Trophoblast cell (in vitro differentiated cells and primary cell): Measurements from ENCODE around the gene SUMO3.

Source experiments
- DNase-seq, 2 donors: peaks; one replicate each; pipeline ENCODE4 v3.0.0-alpha.2; 2016
- H2AFZ ChIP-seq: 2 replicates; pipeline ENCODE4 v1.6.1; 2013; ENCODE audit warnings: low read length, moderate library complexity, mild to moderate bottlenecking; ENCODE audit not compliant: insufficient read depth, poor library complexity
- H2AK5ac ChIP-seq: 2 replicates; pipeline ENCODE4 v1.6.1; 2013; ENCODE audit warnings: mild to moderate bottlenecking, low read length
- H2BK120ac ChIP-seq: 2 replicates; pipeline ENCODE4 v1.6.1; 2013; ENCODE audit warnings: low read length, mild to moderate bottlenecking, moderate library complexity; ENCODE audit not compliant: insufficient read depth, poor library complexity
- H2BK12ac ChIP-seq: 2 replicates; pipeline ENCODE4 v1.6.1; 2013; ENCODE audit warnings: mild to moderate bottlenecking, low read length, moderate library complexity
- H2BK5ac ChIP-seq: 2 replicates; pipeline ENCODE4 v1.6.1; 2013; ENCODE audit warnings: low read length, low read depth, moderate library complexity, mild to moderate bottlenecking; ENCODE audit not compliant: poor library complexity
- H3K14ac ChIP-seq: 2 replicates; pipeline ENCODE4 v1.6.1; 2013; ENCODE audit warnings: mild to moderate bottlenecking, low read length
- H3K18ac ChIP-seq: 2 replicates; pipeline ENCODE4 v1.6.1; 2013; ENCODE audit warnings: mild to moderate bottlenecking, low read length
- H3K23ac ChIP-seq: 2 replicates; pipeline ENCODE4 v1.6.1; 2013; ENCODE audit warnings: low read length
- H3K27ac ChIP-seq: 2 replicates; pipeline ENCODE4 v1.5.1; 2013; ENCODE audit warnings: low read depth, mild to moderate bottlenecking, inconsistent platforms, low read length, moderate library complexity
- H3K27me3 ChIP-seq: 2 replicates; pipeline ENCODE4 v1.6.1; 2013; ENCODE audit warnings: inconsistent platforms, mild to moderate bottlenecking, low read length, moderate library complexity; ENCODE audit not compliant: insufficient read depth
- H3K36me3 ChIP-seq, 2 experiments: 1 replicate in 1 of 2; 2 replicates in 1 of 2; pipeline ENCODE4 v1.6.1; 2013; ENCODE audit warnings: low read length in 2 of 2, mild to moderate bottlenecking in 2 of 2, moderate library complexity in 1 of 2; ENCODE audit not compliant: insufficient read depth in 2 of 2, control insufficient read depth in 1 of 2
- H3K4ac ChIP-seq: 2 replicates; pipeline ENCODE4 v1.6.1; 2013; ENCODE audit warnings: low read depth, mild to moderate bottlenecking, low read length, moderate library complexity
- H3K4me1 ChIP-seq, 2 experiments: 1 replicate in 1 of 2; 2 replicates in 1 of 2; pipeline ENCODE4 v1.6.1; 2013; ENCODE audit warnings: low read length in 2 of 2, mild to moderate bottlenecking in 2 of 2, moderate library complexity in 1 of 2; ENCODE audit not compliant: insufficient read depth in 2 of 2, control insufficient read depth in 1 of 2
- H3K4me2 ChIP-seq: 2 replicates; pipeline ENCODE4 v1.6.1; 2013; ENCODE audit warnings: inconsistent platforms, mild to moderate bottlenecking, low read length, moderate library complexity
- H3K4me3 ChIP-seq: 2 replicates; pipeline ENCODE4 v1.5.1; 2013; ENCODE audit warnings: mild to moderate bottlenecking, low read depth, low read length, inconsistent platforms
- H3K79me1 ChIP-seq: one replicate; pipeline ENCODE4 v1.6.1; 2013; ENCODE audit warnings: low read length
- H3K79me2 ChIP-seq: 2 replicates; pipeline ENCODE4 v1.6.1; 2013; ENCODE audit warnings: low read length, mild to moderate bottlenecking; ENCODE audit not compliant: control insufficient read depth, insufficient read depth, poor library complexity
- H3K9ac ChIP-seq: 2 replicates; pipeline ENCODE4 v1.6.1; 2013; ENCODE audit warnings: mild to moderate bottlenecking, low read length
- H3K9me3 ChIP-seq: 2 replicates; pipeline ENCODE4 v1.6.1; 2013; ENCODE audit warnings: low read depth, mild to moderate bottlenecking, control low read depth, inconsistent platforms, low read length; ENCODE audit not compliant: insufficient read depth
- H4K12ac ChIP-seq: 2 replicates; pipeline ENCODE4 v1.6.1; 2013; ENCODE audit warnings: low read depth, mild to moderate bottlenecking, low read length, moderate library complexity
- H4K8ac ChIP-seq: 2 replicates; pipeline ENCODE4 v1.6.1; 2013; ENCODE audit warnings: low read depth, mild to moderate bottlenecking, low read length, moderate library complexity
- H4K91ac ChIP-seq: one replicate; pipeline ENCODE4 v1.6.1; 2013; ENCODE audit warnings: low read depth, mild to moderate bottlenecking, low read length, moderate library complexity
- WGBS: extraction: QIAGEN DNeasy Blood & Tissue Kit; methylation state at CpG from one replicate; pipeline ENCODE4 v1.1.7; 2013; ENCODE audit warnings: missing lambda C conversion rate; ENCODE audit not compliant: insufficient read length, insufficient coverage; ENCODE audit errors: extremely low coverage; 5-methylcytosine and 5-hydroxymethylcytosine counted together

Gene SUMO3

DNA sequence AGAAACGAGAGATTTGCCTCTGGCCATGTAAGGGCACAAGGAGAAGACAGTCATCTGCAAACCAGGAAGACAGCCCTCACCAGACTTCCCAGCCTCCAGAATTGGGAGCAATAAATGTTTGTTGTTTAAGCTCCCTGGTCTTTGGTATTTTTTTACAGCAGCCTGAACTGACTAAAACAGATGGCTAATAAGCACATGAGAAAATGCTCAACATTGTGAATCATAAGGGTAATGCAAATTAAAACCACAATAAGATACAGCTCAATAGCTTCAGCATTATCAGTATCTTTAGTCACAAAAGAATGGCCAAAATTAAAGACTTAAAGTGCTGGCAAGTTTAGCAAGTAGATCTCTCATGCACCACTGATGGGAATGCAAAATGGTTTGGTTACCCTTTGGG is 28.0 kb downstream of the SUMO3 start:
- Histone ChIP-seq H2AFZ (no peak overlapping the region), H3K18ac (no peak overlapping the region), H4K91ac (no peak overlapping the region), H2BK120ac (no peak overlapping the region), H3K4ac (no peak overlapping the region), H3K79me2 (no peaks in the 10 kb centered on the region), H3K27me3 (no peaks in the 10 kb centered on the region), H4K8ac (no peak overlapping the region), H3K4me2 (no peak overlapping the region), H3K9me3 (no peaks in the 10 kb centered on the region), H2BK12ac (no peak overlapping the region), H3K23ac (no peak overlapping the region), H3K27ac (no peak overlapping the region), H3K4me1 (no peaks in the 10 kb centered on the region), H2BK5ac (no peak overlapping the region), H3K14ac (no peak overlapping the region), H3K36me3 (peaks cover 2 to 14% of the 10 kb centered on the region in 2 experiments), H4K12ac (no peak overlapping the region), H3K4me3 (no peak overlapping the region), H3K79me1 (no peaks in the 10 kb centered on the region), H2AK5ac (no peak overlapping the region), H3K9ac (no peak overlapping the region)
- WGBS: no CpG with 5 or more reads among the region's 1 CpG
- no peak for DNase-seq

DNA sequence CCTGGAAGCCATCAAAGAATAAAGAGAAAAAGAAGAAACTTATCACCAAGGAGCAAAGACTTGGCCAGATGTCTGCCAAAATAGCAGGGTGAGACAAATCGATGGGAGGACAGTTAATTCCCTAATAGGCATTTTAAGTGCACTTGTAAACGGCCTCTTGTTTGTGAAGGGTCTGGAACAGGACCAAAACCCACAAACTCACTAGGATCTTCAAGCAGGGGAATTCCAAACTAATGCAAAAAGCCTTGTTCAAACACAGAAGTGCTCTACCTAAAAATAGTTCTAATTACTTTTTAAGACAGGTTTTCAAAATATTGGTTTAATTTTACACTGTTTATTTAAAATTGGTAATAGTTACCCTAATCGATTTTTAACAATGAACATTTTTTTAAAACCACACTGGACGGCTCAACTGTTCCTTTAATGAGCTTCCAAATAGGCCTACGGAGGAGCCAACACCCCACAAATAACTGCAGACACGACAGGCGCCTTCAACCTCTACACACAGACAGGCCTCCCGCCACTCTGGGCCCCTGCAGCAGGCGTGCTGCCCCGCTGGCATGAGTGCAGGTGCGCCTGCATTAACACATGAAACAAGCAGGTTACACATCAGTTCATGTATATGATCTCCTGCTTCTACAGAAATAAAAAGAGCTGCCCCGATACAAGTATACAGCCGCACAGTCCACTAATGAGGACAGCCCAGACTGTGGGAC is 32.1 kb downstream of the SUMO3 start:
- Histone ChIP-seq H3K79me1 (no peaks in the 10 kb centered on the region), H4K8ac (no peak overlapping the region), H3K4ac (no peak overlapping the region), H2BK12ac (no peak overlapping the region), H3K27ac (no peak overlapping the region), H3K9me3 (no peaks in the 10 kb centered on the region), H2BK5ac (no peak overlapping the region), H3K14ac (no peak overlapping the region), H3K9ac (no peak overlapping the region), H3K4me3 (no peak overlapping the region), H3K36me3 (peaks cover 6 to 8% of the 10 kb centered on the region in 2 experiments), H3K23ac (no peak overlapping the region), H3K4me2 (no peak overlapping the region), H3K18ac (no peak overlapping the region), H3K4me1 (peaks cover 0 to 1% of the 10 kb centered on the region in 2 experiments), H2AK5ac (no peak overlapping the region), H2AFZ (no peak overlapping the region), H4K12ac (no peak overlapping the region), H2BK120ac (no peak overlapping the region), H3K79me2 (no peaks in the 10 kb centered on the region), H3K27me3 (no peaks in the 10 kb centered on the region), H4K91ac (no peak overlapping the region)
- no CpG with 5 or more reads among the region's 13 CpGs for WGBS
- no peak for DNase-seq

DNA sequence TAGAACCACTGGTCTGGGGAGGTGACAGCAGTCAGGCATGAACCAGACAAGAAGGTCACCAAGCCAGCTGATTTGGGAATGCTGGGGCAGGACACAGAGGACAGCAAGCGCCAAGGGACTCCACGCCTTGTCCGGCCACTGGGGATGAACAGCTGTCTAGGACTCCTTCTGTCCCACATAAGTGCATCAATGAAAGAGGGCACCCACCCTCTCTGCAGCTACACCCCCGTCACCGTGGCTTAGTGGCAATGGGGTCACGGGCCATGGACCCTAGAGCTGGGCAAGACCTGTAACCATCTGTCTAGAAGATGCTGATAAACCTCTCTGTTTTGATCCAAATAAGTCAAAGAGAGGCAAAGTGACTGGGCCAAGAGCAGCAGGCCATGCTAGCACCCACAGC is 33.1 kb downstream of the SUMO3 start:
- H2BK12ac ChIP-seq: no peak overlapping the region
- no peak for DNase-seq
- H2BK5ac ChIP-seq: no peak overlapping the region
- no peaks in the 10 kb centered on the region for H3K79me2 ChIP-seq
- no peak overlapping the region for H3K23ac ChIP-seq
- H4K8ac ChIP-seq: no peak overlapping the region
- no peak overlapping the region for H3K9ac ChIP-seq
- no peak overlapping the region for H3K27ac ChIP-seq
- no peak overlapping the region for H4K91ac ChIP-seq
- no peak overlapping the region for H2AFZ ChIP-seq
- no peaks in the 10 kb centered on the region for H3K27me3 ChIP-seq
- no peak overlapping the region for H3K14ac ChIP-seq
- no CpG with 5 or more reads among the region's 6 CpGs for WGBS
- H2AK5ac ChIP-seq: no peak overlapping the region
- H4K12ac ChIP-seq: no peak overlapping the region
- H3K18ac ChIP-seq: no peak overlapping the region
- H3K9me3 ChIP-seq: no peaks in the 10 kb centered on the region
- no peak overlapping the region for H2BK120ac ChIP-seq
- H3K4me1 ChIP-seq: peaks cover 0 to 7% of the 10 kb centered on the region in 2 experiments
- peaks cover 6 to 11% of the 10 kb centered on the region in 2 experiments for H3K36me3 ChIP-seq
- no peak overlapping the region for H3K4me2 ChIP-seq
- no peak overlapping the region for H3K4ac ChIP-seq
- no peak overlapping the region for H3K4me3 ChIP-seq
- no peaks in the 10 kb centered on the region for H3K79me1 ChIP-seq

DNA sequence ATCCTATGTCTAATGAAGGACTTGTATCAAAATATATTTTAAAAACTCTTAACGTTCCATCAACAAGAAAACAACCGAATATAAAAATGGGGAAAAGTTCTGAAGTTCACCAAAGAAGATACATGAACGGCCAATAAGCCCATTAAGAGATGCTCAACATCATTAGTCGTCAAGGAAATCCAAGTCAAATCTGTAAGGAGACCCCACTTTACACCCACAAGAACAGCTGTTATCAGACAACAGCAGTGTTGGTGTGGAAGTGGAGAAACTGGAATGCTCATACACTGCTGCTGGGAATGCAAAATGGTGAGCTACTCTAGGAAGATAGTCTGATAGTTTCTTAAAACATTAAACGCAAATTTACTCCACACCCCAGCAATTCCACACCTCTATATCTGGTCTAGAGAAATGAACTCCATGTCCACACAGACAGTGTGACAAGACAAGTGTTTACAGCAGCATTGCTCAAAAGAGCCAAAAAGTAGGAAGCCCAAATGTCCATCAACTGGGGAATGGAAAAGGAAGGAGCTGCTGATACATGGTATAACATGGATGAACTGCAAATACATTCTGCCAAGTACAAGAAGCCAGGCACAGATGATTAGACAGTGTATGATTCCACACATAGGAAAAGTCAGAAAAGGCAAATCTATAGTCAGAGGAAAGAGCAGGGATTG is 34.7 kb downstream of the SUMO3 start:
- DNase-seq: no peak
- no peak overlapping the region for H2BK12ac ChIP-seq
- H3K27me3 ChIP-seq: no peaks in the 10 kb centered on the region
- H3K4me2 ChIP-seq: no peak overlapping the region
- H2BK120ac ChIP-seq: no peak overlapping the region
- H3K14ac ChIP-seq: no peak overlapping the region
- H2AK5ac ChIP-seq: no peak overlapping the region
- no peak overlapping the region for H4K12ac ChIP-seq
- H3K79me1 ChIP-seq: no peaks in the 10 kb centered on the region
- H3K23ac ChIP-seq: no peak overlapping the region
- no peak overlapping the region for H3K18ac ChIP-seq
- H3K27ac ChIP-seq: no peak overlapping the region
- WGBS: no CpG with 5 or more reads among the region's 5 CpGs
- no peak overlapping the region for H3K4ac ChIP-seq
- H3K9ac ChIP-seq: no peak overlapping the region
- H4K91ac ChIP-seq: no peak overlapping the region
- H2BK5ac ChIP-seq: no peak overlapping the region
- H2AFZ ChIP-seq: no peak overlapping the region
- peaks cover 9 to 11% of the 10 kb centered on the region in 2 experiments for H3K36me3 ChIP-seq
- peaks cover 2% of the 10 kb centered on the region for H3K9me3 ChIP-seq
- peaks cover 10 to 11% of the 10 kb centered on the region in 2 experiments for H3K4me1 ChIP-seq
- H3K4me3 ChIP-seq: no peak overlapping the region
- no peak overlapping the region for H4K8ac ChIP-seq
- H3K79me2 ChIP-seq: no peaks in the 10 kb centered on the region
